Natural killer cell treated with Interleukin-12 subunit alpha and Interleukin-12 subunit beta and Interleukin-15 and Interleukin-18, amount 100 ng/mL, for 72 hours (primary cell): ENCODE measurements around the gene FBXO44. TPM values are rescaled to one million over a fixed set of nuclear protein-coding genes. Genes with fewer than 3 reads are reported as not detected.

Experiments used
- ATAC-seq, 2 donors: fragments of 150-1000 bp; cut with Tn5 transposase in 1 of 2; sonication (Bioruptor Pico), chemical (Tn5 transposase) in 1 of 2; 2 replicates each; pipeline ENCODE4 v1.10.0; 2021
- DNase-seq: peaks from one replicate; pipeline ENCODE4 v3.0.0; 2022; ENCODE audit warnings: low spot score
- H3K27ac Mint-ChIP-seq, 2 donors: 1 replicate in 1 of 2; 2 replicates in 1 of 2; pipeline ENCODE4 v1.8.0; 2022; ENCODE audit warnings: mixed read lengths in 2 of 2, mild to moderate bottlenecking in 1 of 2, moderate library complexity in 1 of 2
- H3K27me3 Mint-ChIP-seq, 2 donors: 1 replicate in 1 of 2; 2 replicates in 1 of 2; pipeline ENCODE4 v1.8.0; 2022; ENCODE audit warnings: mixed read lengths in 2 of 2
- H3K36me3 Mint-ChIP-seq: one replicate; pipeline ENCODE4 v1.8.0; 2022; ENCODE audit warnings: mixed read lengths
- H3K4me1 Mint-ChIP-seq, 2 donors: 1 replicate in 1 of 2; 2 replicates in 1 of 2; pipeline ENCODE4 v1.8.0; 2022; ENCODE audit warnings: low read depth in 2 of 2, mixed read lengths in 2 of 2, mild to moderate bottlenecking in 1 of 2
- H3K4me3 Mint-ChIP-seq: one replicate; pipeline ENCODE4 v1.8.0; 2022; ENCODE audit warnings: mixed read lengths
- H3K9me3 Mint-ChIP-seq: 2 replicates; pipeline ENCODE4 v1.8.0; 2022; ENCODE audit warnings: mixed read lengths
- total RNA-seq, 2 donors: library from RNA; stranded (reverse); gene quantifications; one replicate each; pipeline ENCODE4 v1.2.3, GENCODE V29; 2022

FBXO44 gene
- total RNA-seq, 2 donors from 2014 or later: 45.4 to 49.7 TPM

DNA sequence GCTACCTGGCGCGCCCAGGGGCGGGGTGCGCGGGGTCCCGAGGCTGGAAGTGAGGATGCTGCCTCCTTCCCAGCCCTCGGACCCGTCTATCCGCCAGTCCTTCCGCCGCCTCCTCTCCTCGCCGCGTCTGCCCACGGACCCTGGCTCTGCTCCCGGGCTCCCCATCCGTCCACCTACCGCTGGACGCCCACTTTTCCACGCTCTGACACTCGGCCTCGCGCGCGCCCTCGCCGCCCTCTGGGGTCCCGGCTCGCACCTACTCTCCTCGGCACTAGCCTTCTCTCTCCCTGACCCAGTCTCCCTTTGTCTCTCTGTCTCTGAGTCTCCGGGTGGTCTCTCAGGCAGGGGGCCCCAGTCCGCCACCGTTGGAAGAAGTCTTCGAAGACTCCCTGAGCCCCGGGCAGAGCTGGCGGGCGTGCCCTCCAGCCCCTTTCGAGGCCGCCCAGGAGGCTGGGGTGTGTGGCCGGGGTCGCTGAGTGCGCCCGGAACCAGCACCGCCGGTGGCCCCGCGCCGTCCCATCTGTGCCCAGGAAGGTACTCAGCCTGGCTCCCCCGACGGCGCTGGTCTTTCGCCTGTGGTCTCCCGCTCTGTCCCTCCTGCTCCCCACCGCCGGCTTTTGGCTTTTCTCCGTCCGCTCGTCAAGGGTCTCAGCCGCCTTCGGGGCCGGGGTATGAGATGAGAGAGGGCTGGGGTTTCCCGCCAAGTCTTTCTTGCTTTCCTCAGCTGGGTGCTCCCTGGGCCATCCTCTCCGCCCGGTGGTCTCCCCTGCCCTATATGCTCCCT is 37.4 kb downstream of the FBXO44 start:
- Mint-ChIP-seq H3K36me3 (no peaks in the 10 kb centered on the region), H3K4me1 (peaks cover 27 to 29% of the 10 kb centered on the region in 2 donors), H3K4me3 (peak overlapping the region; percentile 85), H3K27me3 (peaks cover 0 to 8% of the 10 kb centered on the region in 2 donors), H3K9me3 (no peaks in the 10 kb centered on the region), H3K27ac (peak overlapping the region; percentile 65 to 75)
- DNase-seq (no peak), ATAC-seq (peak in 1 of 2 donors; percentile 0)

DNA sequence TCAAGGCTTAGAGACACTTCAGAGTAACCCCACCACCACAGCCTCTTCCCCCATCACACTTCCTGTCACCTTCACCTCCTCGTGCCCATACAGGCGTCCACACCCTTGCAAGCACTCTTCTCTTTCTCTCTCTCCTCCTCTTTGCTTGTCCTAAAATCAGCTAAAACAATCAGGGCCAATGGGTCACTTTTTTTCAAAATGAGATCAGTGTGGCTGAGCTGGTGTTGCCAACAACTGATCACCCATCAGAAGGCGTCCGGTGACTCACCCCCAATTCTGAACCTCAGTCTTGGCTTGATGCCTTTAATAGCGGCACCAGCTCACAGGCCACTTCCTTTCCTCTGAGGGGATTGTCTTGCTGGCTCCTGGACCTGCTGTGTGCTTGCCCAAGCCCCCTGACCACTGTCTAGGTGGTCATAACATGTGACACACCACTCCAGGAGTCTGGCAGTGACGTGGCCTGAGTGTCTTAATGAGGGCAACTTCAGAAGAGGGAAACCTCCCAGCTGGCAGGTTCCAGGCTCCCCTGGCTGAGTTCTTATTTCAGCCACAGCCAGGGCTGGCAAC is 38.4 kb downstream of the FBXO44 start:
- Mint-ChIP-seq H3K4me1 (peaks cover 27% of the 10 kb centered on the region in 2 donors), H3K4me3 (peak overlapping the region; percentile 85), H3K9me3 (no peaks in the 10 kb centered on the region), H3K27me3 (peaks cover 0 to 8% of the 10 kb centered on the region in 2 donors), H3K36me3 (no peaks in the 10 kb centered on the region), H3K27ac (peak overlapping the region; percentile 65 to 75)
- ATAC-seq: peak; percentile 88 to 90
- DNase-seq: peak; percentile 89

DNA sequence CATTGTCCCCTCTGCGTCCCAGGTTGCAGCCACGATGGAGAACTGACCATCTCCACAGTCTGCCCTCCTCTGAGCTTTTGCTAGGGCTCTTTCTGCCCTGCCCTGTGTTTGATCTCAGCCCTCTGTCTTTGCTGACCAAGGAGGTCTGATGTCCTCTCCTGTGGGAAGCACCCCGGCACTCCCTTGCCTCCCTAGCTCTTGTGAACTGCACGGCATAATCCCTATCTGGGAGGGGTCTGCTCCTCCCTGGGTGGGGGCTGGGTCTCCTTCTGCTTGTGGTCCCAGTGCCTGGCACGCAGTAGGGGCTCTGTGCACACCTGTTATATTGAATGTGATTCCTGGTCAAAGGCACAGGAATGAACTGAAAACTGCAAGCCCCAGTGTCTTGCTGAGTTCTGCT is 39.2 kb downstream of the FBXO44 start:
- Mint-ChIP-seq H3K4me3 (peak overlapping the region; percentile 85), H3K4me1 (peaks cover 27% of the 10 kb centered on the region in 2 donors)
- no peak for ATAC-seq

DNA sequence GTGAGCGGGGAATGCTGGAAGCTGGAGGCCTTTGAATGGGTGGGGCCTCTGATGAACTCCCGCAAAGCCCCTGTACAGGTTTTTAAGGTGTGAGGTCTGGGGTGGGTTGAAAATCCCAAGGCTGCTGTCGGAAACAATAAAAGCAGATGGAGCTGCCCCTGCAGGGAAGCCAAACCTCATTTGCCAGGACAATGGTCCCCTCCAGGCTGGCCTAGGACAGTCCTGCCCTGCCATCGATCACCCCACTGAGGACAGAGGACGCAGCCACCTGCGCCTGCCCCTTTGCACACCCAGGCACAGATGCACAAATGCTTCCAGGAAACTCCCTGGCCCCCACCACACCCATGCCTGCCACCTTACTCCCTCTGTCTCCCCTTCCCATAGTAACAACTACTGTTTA is 41.2 kb downstream of the FBXO44 start:
- peaks cover 15% of the 10 kb centered on the region in 2 donors for H3K4me1 Mint-ChIP-seq
- H3K36me3 Mint-ChIP-seq: no peaks in the 10 kb centered on the region
- no peaks in the 10 kb centered on the region for H3K27me3 Mint-ChIP-seq
- H3K9me3 Mint-ChIP-seq: no peaks in the 10 kb centered on the region
- no peak overlapping the region for H3K4me3 Mint-ChIP-seq
- H3K27ac Mint-ChIP-seq: peak overlapping the region in 1 of 2 donors; percentile 39
- DNase-seq (no peak), ATAC-seq (no peak)

More for the DNA sequence above, 39.2 kb downstream of the FBXO44 start:
- peak overlapping the region; percentile 65 to 75 for H3K27ac Mint-ChIP-seq
- no peaks in the 10 kb centered on the region for H3K36me3 Mint-ChIP-seq
- H3K9me3 Mint-ChIP-seq: no peaks in the 10 kb centered on the region
- no peak for DNase-seq
- H3K27me3 Mint-ChIP-seq: peaks cover 0 to 8% of the 10 kb centered on the region in 2 donors

DNA sequence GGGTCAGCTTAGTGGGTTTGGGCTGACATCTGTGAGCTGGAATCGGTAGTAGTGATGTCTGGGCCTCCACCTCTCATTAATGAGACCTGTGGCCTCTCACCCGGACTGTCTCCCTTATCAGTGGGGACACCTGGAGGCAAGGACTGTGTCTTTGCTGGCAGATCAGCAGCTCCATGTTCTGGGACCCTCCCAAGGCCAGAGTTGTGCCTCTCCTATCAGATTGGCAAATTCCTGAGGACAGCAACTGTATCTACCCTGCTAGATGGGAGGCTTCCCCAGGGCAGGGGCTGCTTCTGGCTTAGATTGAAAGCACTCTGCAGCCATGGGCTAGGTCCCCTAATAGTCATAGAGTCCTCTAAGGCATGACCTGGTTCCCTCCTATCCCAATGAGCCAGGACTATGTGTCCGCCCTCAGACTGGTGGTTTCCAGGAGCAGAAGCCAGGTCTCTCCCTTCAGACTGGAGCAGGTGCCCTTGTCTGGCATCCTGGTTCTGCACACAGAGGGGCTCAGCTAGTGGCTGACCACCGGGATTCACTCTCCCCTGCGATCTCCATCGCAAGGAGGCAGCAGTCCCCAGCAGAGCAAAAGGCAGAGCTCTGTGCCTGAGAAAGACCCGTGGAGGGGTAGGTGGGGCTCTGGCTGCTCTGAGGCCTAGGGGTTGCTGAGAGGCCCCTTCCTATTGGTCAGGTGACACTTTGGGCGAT is 42.7 kb downstream of the FBXO44 start:
- Mint-ChIP-seq H3K36me3 (no peaks in the 10 kb centered on the region), H3K4me1 (peaks cover 15% of the 10 kb centered on the region in 2 donors), H3K27ac (peak overlapping the region in 1 of 2 donors; percentile 75), H3K9me3 (no peaks in the 10 kb centered on the region), H3K4me3 (no peak overlapping the region), H3K27me3 (no peaks in the 10 kb centered on the region)
- DNase-seq (no peak), ATAC-seq (no peak)

DNA sequence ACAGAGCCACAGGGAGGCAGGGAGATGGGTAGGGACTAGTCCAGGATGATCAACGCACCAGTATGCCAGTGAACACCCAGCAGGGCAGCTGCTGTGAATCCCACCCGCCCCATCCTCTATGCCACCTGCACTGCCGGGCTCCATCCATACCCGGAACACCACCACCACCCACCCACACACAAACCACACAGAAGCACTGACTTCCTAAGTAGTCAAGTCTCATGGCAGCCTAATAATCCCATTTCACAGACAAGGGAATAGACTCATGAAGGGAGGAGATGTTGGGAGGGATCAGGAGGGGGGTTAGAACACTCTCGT is 43.2 kb downstream of the FBXO44 start:
- H3K27me3 Mint-ChIP-seq: no peaks in the 10 kb centered on the region
- ATAC-seq: no peak
- peak overlapping the region in 1 of 2 donors; percentile 75 for H3K27ac Mint-ChIP-seq
- no peak overlapping the region for H3K4me3 Mint-ChIP-seq
- DNase-seq: no peak
- H3K9me3 Mint-ChIP-seq: no peaks in the 10 kb centered on the region
- H3K36me3 Mint-ChIP-seq: no peaks in the 10 kb centered on the region
- H3K4me1 Mint-ChIP-seq: peaks cover 14% of the 10 kb centered on the region in 2 donors

DNA sequence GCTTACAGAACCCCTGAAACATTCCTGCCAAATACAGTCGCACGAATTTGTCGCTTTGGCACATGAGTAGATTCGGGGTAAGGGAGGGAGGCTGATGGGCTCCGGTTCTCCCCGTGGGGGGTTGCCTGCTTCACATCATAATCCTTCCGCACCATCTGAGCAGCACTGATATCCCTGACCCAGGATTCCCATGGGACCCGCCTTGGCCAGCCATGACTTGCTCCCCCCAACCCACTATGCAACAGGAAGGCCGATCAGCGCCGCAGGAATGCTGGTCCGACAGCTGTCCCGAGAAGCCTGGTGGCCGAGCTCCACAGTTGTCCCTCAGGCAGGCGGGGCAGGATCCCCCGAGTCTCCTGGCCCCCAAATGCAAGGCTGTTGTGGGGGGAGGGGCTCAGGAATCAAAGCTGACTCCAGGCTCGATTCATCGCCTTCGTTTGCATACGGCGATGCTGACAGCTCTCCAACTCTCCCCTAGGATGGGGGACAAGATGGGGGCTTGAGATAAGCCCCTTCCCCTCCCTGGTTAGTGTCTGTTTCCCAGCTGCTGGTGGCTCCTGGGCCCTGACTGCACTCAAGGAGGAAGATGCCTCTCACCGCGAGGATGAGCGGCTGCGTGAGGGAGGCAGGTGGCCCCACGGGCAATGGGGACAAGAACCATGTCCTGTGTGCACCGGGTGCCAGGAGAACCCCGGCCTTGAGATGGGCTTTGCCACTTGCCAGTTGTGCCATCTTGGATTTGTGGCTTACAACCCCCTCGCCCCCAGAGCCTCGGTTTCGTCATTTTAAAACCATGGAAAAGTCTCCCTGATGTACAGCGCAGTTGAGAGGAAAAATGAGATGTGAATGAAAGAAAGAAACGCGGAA is 46.2 kb downstream of the FBXO44 start:
- peaks cover 9 to 19% of the 10 kb centered on the region in 2 donors for H3K4me1 Mint-ChIP-seq
- no peak for DNase-seq
- no peaks in the 10 kb centered on the region for H3K9me3 Mint-ChIP-seq
- H3K4me3 Mint-ChIP-seq: no peak overlapping the region
- H3K27ac Mint-ChIP-seq: no peak overlapping the region
- ATAC-seq: no peak
- H3K36me3 Mint-ChIP-seq: no peaks in the 10 kb centered on the region
- no peaks in the 10 kb centered on the region for H3K27me3 Mint-ChIP-seq

DNA sequence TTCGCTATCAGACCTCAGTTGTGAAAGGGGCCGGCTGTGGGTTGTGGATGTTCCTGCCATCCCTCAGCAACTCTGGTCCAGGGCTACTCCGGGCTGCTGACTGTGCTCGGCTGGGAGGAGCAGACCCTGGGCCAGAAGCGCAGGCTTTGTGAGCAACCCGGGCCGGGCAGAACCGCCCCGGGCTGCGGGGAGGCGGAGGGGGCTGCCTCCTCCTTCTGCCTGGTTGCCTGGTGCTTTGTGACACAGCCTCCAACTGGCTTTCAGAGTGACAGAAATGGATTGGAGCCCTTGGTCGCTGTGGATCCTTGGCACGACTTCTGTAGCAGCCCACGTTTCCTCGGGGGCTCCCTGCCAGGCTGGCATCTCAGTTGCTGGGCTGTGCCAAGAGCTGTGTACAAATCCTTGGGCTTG is 46.9 kb downstream of the FBXO44 start:
- H3K27me3 Mint-ChIP-seq: no peaks in the 10 kb centered on the region
- ATAC-seq: no peak
- no peaks in the 10 kb centered on the region for H3K9me3 Mint-ChIP-seq
- H3K4me3 Mint-ChIP-seq: no peak overlapping the region
- H3K27ac Mint-ChIP-seq: no peak overlapping the region
- no peak for DNase-seq
- no peaks in the 10 kb centered on the region for H3K36me3 Mint-ChIP-seq
- peaks cover 9 to 19% of the 10 kb centered on the region in 2 donors for H3K4me1 Mint-ChIP-seq

DNA sequence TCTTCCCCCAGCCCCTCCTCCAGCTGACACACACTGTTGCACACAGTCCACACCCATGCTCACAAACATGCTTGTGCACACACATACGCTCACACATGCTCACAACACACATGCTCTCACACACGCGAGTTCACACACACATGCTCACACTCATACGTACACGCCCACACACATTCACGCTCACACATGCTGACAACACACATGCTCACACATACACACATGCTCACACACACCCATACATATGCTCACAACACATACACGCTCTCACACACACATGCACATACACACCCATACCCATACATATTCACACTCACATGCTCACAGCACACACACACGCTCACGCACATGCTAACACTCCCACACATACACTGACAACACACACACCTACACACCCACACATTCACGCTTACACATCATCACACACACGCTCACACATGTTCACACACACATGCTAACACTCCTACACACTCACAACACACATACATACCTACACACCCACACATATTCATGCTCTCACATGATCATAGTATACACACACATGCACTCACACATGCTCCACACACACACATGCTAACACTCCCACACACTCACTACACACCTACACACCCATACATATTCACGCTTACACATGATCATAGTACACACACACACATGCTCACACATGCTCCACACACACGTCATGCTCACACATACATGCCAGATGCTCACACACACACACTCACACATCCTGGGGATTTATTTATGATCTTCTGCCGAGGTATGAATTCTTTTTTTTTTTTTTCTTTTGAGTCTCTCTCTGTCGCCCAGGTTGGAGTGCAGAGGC is 47.5 kb downstream of the FBXO44 start:
- Mint-ChIP-seq H3K9me3 (no peaks in the 10 kb centered on the region), H3K27ac (no peak overlapping the region), H3K4me1 (peaks cover 9 to 17% of the 10 kb centered on the region in 2 donors), H3K27me3 (no peaks in the 10 kb centered on the region), H3K36me3 (no peaks in the 10 kb centered on the region), H3K4me3 (no peak overlapping the region)
- no peak for ATAC-seq
- DNase-seq: no peak

DNA sequence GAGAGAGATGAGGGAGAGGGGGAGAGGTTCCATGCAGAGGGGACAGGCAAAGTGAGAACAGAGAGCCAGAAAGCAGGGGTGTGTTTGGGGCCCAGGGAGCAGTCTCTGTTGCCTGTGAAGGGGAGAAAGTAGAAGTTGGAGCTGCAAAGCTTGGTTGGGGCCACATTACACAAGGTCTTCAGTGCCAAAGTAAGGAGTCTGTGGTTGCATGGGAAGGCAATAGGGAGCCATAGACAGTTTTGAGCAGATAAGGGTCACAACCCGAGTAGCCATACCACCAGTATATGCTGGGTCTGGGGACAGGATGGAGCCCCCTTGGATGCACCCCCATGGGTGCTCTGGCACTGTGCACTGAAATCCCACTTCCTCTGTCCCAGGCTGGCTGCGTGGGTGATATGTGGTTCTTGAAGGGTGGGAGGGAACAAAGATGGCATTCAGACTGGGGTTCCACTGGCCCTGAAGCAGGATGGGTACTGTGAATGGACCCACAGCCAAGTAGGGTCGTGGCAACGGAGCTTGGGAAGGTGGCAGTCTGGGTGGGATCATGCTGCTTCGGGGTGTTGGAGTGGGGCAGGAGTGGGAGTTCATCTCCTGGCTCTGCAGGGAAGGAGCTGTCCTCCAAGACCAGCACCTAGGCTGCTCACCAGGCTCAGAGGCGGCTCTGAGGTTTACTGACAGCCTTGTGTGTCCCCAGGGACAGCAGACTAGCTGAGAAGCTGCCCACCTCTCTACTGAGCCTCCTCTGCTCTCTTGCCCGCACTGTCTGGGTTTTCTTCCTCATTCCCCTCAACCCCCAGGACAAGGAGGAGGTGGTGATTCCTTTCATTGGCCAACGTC is 48.9 kb downstream of the FBXO44 start:
- ATAC-seq (no peak), DNase-seq (no peak)
- Mint-ChIP-seq H3K27ac (peak overlapping the region in 1 of 2 donors; percentile 39), H3K4me1 (peaks cover 13 to 18% of the 10 kb centered on the region in 2 donors), H3K9me3 (no peaks in the 10 kb centered on the region), H3K4me3 (no peak overlapping the region), H3K36me3 (no peaks in the 10 kb centered on the region), H3K27me3 (no peaks in the 10 kb centered on the region)

DNA sequence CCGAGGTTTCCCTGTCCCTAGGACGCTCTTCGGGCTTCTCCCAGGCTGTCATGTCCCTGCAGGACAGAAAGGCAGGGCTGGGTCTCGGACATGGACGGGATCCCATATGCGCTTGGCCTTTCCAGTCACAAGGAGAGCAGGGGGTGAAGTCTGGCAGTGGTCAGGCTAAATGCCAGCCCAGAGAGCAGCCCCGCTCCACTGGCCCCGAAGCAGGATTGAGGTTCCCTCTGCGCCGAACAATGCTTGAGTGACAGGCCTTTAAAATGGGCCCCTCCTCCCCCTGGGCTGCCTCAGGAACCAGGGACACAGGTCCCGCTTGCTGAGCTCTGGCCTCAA is 49.5 kb downstream of the FBXO44 start:
- no peaks in the 10 kb centered on the region for H3K27me3 Mint-ChIP-seq
- no peaks in the 10 kb centered on the region for H3K36me3 Mint-ChIP-seq
- H3K4me3 Mint-ChIP-seq: no peak overlapping the region
- H3K4me1 Mint-ChIP-seq: peaks cover 19 to 23% of the 10 kb centered on the region in 2 donors
- H3K27ac Mint-ChIP-seq: no peak overlapping the region
- no peak for DNase-seq
- no peak for ATAC-seq
- no peaks in the 10 kb centered on the region for H3K9me3 Mint-ChIP-seq

DNA sequence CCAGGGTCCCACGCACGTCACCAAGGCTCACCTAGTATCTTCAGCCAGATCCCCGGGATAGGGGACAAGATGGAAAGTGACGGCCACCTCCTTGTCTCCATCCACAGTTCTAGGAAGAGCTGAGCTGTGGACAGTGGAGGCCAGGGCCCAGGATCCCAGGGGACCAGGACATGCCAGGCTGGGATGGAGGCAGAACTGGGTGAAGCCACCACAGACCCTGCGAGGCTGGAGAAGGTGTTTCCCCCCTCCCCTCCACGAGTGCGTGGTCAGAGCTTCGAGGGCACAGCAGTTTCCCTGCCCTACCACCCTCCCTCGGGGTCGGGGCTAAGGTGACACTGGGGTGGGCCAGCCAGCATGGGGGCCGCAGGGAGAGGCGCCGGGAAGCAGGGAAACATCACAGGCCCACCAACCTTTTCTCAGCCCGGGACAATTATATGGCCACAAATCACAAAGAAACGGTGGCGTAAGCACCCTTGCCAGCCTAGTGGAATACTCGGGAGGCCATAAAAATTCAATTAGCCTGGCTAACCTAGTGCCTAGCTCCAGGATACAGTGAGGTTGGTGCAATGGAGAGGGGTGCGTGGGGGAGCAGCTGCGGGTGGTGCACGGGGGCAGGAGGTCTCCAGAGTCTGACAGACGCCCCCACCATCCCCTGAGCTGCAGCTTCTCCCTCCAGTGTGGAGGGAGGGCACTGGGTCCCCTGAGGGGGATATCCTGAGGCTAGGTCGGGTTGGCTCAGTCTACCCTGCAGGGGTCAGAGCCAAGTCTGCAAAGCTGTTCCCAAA is 50.2 kb downstream of the FBXO44 start:
- Mint-ChIP-seq H3K27ac (no peak overlapping the region), H3K9me3 (no peaks in the 10 kb centered on the region), H3K36me3 (no peaks in the 10 kb centered on the region), H3K4me3 (no peak overlapping the region), H3K4me1 (peaks cover 19 to 23% of the 10 kb centered on the region in 2 donors), H3K27me3 (no peaks in the 10 kb centered on the region)
- DNase-seq (no peak), ATAC-seq (no peak)
